ENCODE data around the gene RIMS4. TPM values are rescaled to one million over a fixed set of nuclear protein-coding genes. Genes with fewer than 3 reads are reported as not detected.
A peak's percentile ranks its signal among the peaks of the same experiment; 100 is the strongest.

The RIMS4 gene
- total and polyA plus RNA-seq, 2 donors (not counting 1 experiment from before 2014, with no cell fraction given) = not detected

- intact Hi-C loops (cut with micrococcal nuclease) = no loop called here
- Mint-ChIP-seq H3K9me3 (ENCODE audit: insufficient read depth) (no peaks in the 10 kb centered on the region), H3K27me3 (peaks cover 22% of the 10 kb centered on the region), H3K4me3 (no peak overlapping the region), H3K4me1 (peaks cover 32% of the 10 kb centered on the region), H3K27ac (no peak overlapping the region)
- Histone ChIP-seq H3K27me3 (replicated peaks in 1 of 4; ENCODE audit: control extremely low read depth in 1 of 4, control insufficient read depth in 3 of 4, insufficient read depth in 4 of 4, low read length in 3 of 4) (peaks cover 0 to 33% (median 14%) of the 10 kb centered on the region in 4 experiments), H3K4me3 (ENCODE audit: control extremely low read depth in 1 of 5, extremely low read depth in 1 of 5, insufficient read depth in 1 of 5, low read depth in 2 of 5, low read length in 4 of 5) (no peak overlapping the region), H2AFZ (ENCODE audit: insufficient read depth, low read depth, low read length, poor library complexity, severe bottlenecking) (no peak overlapping the region), H3K4me2 (replicated peaks; ENCODE audit: low read depth, low read length, poor library complexity, severe bottlenecking) (no peak overlapping the region), H3K27ac (ENCODE audit: low read length in 2 of 2) (no peak overlapping the region), H3K4me1 (ENCODE audit: control insufficient read depth in 2 of 2, insufficient read depth in 2 of 2, low read length in 2 of 2) (peaks cover 7 to 9% of the 10 kb centered on the region in 2 donors), H3K9ac (ENCODE audit: low read length) (no peak overlapping the region), H4K20me1 (ENCODE audit: control insufficient read depth, insufficient read depth, low read length, poor library complexity, severe bottlenecking) (no peaks in the 10 kb centered on the region), H3K79me2 (ENCODE audit: control insufficient read depth, insufficient read depth, low read length) (no peaks in the 10 kb centered on the region), H3K9me3 (ENCODE audit: control extremely low read depth in 1 of 3, control insufficient read depth in 2 of 3, insufficient read depth in 1 of 3, low read length in 2 of 3) (peaks cover 0 to 3% (median 0%) of the 10 kb centered on the region in 3 donors), H3K36me3 (replicated peaks in 1 of 2; ENCODE audit: control extremely low read depth in 1 of 2, control insufficient read depth in 1 of 2, extremely low read depth in 1 of 2, insufficient read depth in 2 of 2, low read length in 1 of 2) (no peaks in the 10 kb centered on the region)
- TF ChIP-seq CTCF (IDR thresholded peaks at IDR 0.05) (no peak), EZH2 (IDR thresholded peaks at IDR 0.05; ENCODE audit: borderline replicate concordance, insufficient read depth, low read depth, low read length, poor library complexity, severe bottlenecking) (no peak)
- CTCF ChIA-PET = interaction anchor here (2.0 kb wide), 1 partner anchor 11 kb away, joined by 4 read pairs; no protein-coding TSS in a partner anchor
- 43% methylated on average over 2 of the region's 7 CpGs for WGBS (ENCODE audit: insufficient coverage)
- POLR2A ChIA-PET = no interaction called here
- ATAC-seq (ENCODE audit: low read depth) = no peak
- DNase-seq = no peak
These were observed 67.2 kb downstream of the RIMS4 start for GRCh38 chr20:44743080-44743701.

- no peak for TF ChIP-seq EZH2 (IDR thresholded peaks at IDR 0.05; ENCODE audit: borderline replicate concordance, insufficient read depth, low read depth, low read length, poor library complexity, severe bottlenecking)
- no peak for TF ChIP-seq CTCF (IDR thresholded peaks at IDR 0.05)
- Histone ChIP-seq H4K20me1 (ENCODE audit: control insufficient read depth, insufficient read depth, low read length, poor library complexity, severe bottlenecking) (no peaks in the 10 kb centered on the region), H3K4me1 (ENCODE audit: control insufficient read depth in 2 of 2, insufficient read depth in 2 of 2, low read length in 2 of 2) (peaks cover 7 to 9% of the 10 kb centered on the region in 2 donors), H2AFZ (ENCODE audit: insufficient read depth, low read depth, low read length, poor library complexity, severe bottlenecking) (no peak overlapping the region), H3K79me2 (ENCODE audit: control insufficient read depth, insufficient read depth, low read length) (no peaks in the 10 kb centered on the region), H3K9me3 (ENCODE audit: control extremely low read depth in 1 of 3, control insufficient read depth in 2 of 3, insufficient read depth in 1 of 3, low read length in 2 of 3) (peaks cover 0 to 9% (median 0%) of the 10 kb centered on the region in 3 donors), H3K27ac (ENCODE audit: low read length in 2 of 2) (no peak overlapping the region), H3K4me2 (replicated peaks; ENCODE audit: low read depth, low read length, poor library complexity, severe bottlenecking) (no peak overlapping the region), H3K9ac (ENCODE audit: low read length) (no peak overlapping the region), H3K36me3 (replicated peaks in 1 of 2; ENCODE audit: control extremely low read depth in 1 of 2, control insufficient read depth in 1 of 2, extremely low read depth in 1 of 2, insufficient read depth in 2 of 2, low read length in 1 of 2) (no peaks in the 10 kb centered on the region), H3K4me3 (ENCODE audit: control extremely low read depth in 1 of 5, extremely low read depth in 1 of 5, insufficient read depth in 1 of 5, low read depth in 2 of 5, low read length in 4 of 5) (no peak overlapping the region), H3K27me3 (replicated peaks in 1 of 4; ENCODE audit: control extremely low read depth in 1 of 4, control insufficient read depth in 3 of 4, insufficient read depth in 4 of 4, low read length in 3 of 4) (peaks cover 0 to 31% (median 13%) of the 10 kb centered on the region in 4 experiments)
- CTCF ChIA-PET = interaction anchor here (0.8 kb wide), 1 partner anchor 9 kb away, joined by 3 read pairs; no protein-coding TSS in a partner anchor
- Mint-ChIP-seq H3K9me3 (ENCODE audit: insufficient read depth) (no peaks in the 10 kb centered on the region), H3K4me1 (peaks cover 32% of the 10 kb centered on the region), H3K27ac (no peak overlapping the region), H3K4me3 (peak overlapping the region; percentile 41), H3K27me3 (peaks cover 21% of the 10 kb centered on the region)
- 89% methylated on average over 13 of the region's 14 CpGs for WGBS (ENCODE audit: insufficient coverage)
- DNase-seq = no peak
- intact Hi-C loops (cut with micrococcal nuclease) = no loop called here
- ATAC-seq (ENCODE audit: low read depth) = peak; percentile 32
- POLR2A ChIA-PET = no interaction called here
These were observed 67.9 kb downstream of the RIMS4 start for GRCh38 chr20:44742304-44743079.

Data from B cell (primary cell).